Mesendoderm (in vitro differentiated cells): ENCODE measurements around the gene MTMR10.

Source experiments
- DNase-seq: peaks from one replicate; pipeline ENCODE4 v3.0.0; 2013
- H2AK5ac ChIP-seq: 2 replicates; pipeline ENCODE4 v1.6.1; 2013; ENCODE audit warnings: low read length, inconsistent platforms
- H2BK120ac ChIP-seq: 2 replicates; pipeline ENCODE4 v1.6.1; 2013; ENCODE audit warnings: low read depth, mild to moderate bottlenecking, low read length, moderate library complexity, mixed read lengths
- H2BK15ac ChIP-seq: replicated peaks from 2 replicates; pipeline ENCODE4 v1.6.1; 2013; ENCODE audit warnings: low read depth, mild to moderate bottlenecking, moderate library complexity
- H2BK5ac ChIP-seq: 2 replicates; pipeline ENCODE4 v1.6.1; 2013; ENCODE audit warnings: low read length, inconsistent platforms
- H3K18ac ChIP-seq: 2 replicates; pipeline ENCODE4 v1.6.1; 2013; ENCODE audit warnings: mild to moderate bottlenecking, low read length, mixed read lengths
- H3K23ac ChIP-seq: one replicate; pipeline ENCODE4 v1.6.1; 2013; ENCODE audit warnings: low read length
- H3K27ac ChIP-seq: 2 replicates; pipeline ENCODE4 v1.5.1; 2013; ENCODE audit warnings: low read depth, mild to moderate bottlenecking, inconsistent platforms, low read length, moderate library complexity
- H3K27me3 ChIP-seq: 2 replicates; pipeline ENCODE4 v1.6.1; 2013; ENCODE audit warnings: low read length, control low read depth, mild to moderate bottlenecking, inconsistent platforms; ENCODE audit not compliant: insufficient read depth, poor library complexity
- H3K36me3 ChIP-seq: 2 replicates; pipeline ENCODE4 v1.6.1; 2013; ENCODE audit warnings: low read length, inconsistent platforms; ENCODE audit not compliant: control insufficient read depth, insufficient read depth
- H3K4ac ChIP-seq: one replicate; pipeline ENCODE4 v1.6.1; 2013; ENCODE audit warnings: low read depth, mild to moderate bottlenecking, low read length, moderate library complexity
- H3K4me1 ChIP-seq: 2 replicates; pipeline ENCODE4 v1.6.1; 2013; ENCODE audit warnings: low read depth, low read length, inconsistent platforms; ENCODE audit not compliant: control insufficient read depth
- H3K4me2 ChIP-seq: 2 replicates; pipeline ENCODE4 v1.6.1; 2013; ENCODE audit warnings: low read length
- H3K4me3 ChIP-seq: 2 replicates; pipeline ENCODE4 v1.5.1; 2013; ENCODE audit warnings: mild to moderate bottlenecking, low read length
- H3K56ac ChIP-seq: one replicate; pipeline ENCODE4 v1.6.1; 2013; ENCODE audit warnings: low read length
- H3K79me1 ChIP-seq: 2 replicates; pipeline ENCODE4 v1.6.1; 2013; ENCODE audit warnings: low read length, inconsistent platforms
- H3K79me2 ChIP-seq: 2 replicates; pipeline ENCODE4 v1.6.1; 2013; ENCODE audit warnings: mild to moderate bottlenecking, low read length; ENCODE audit not compliant: control insufficient read depth, insufficient read depth
- H3K9ac ChIP-seq: 2 replicates; pipeline ENCODE4 v1.6.1; 2013; ENCODE audit warnings: low read length, inconsistent platforms
- H4K5ac ChIP-seq: one replicate; pipeline ENCODE4 v1.6.1; 2013; ENCODE audit warnings: low read length
- H4K8ac ChIP-seq: one replicate; pipeline ENCODE4 v1.6.1; 2013; ENCODE audit warnings: low read depth, mild to moderate bottlenecking, control low read depth, low read length, moderate library complexity
- WGBS: extraction: QIAGEN DNeasy Blood & Tissue Kit; methylation state at CpG from one replicate; pipeline ENCODE4 v1.1.7; 2013; ENCODE audit warnings: low lambda C conversion rate, missing lambda C conversion rate; ENCODE audit not compliant: insufficient coverage; ENCODE audit errors: extremely low coverage; 5-methylcytosine and 5-hydroxymethylcytosine counted together

Gene MTMR10

GRCh38 chr15:30978328-30978727, 13.1 kb downstream of the MTMR10 start:
- Histone ChIP-seq H3K4me1 (no peaks in the 10 kb centered on the region), H4K8ac (no peak overlapping the region), H3K9ac (no peak overlapping the region), H3K4me3 (no peak overlapping the region), H3K79me1 (peaks cover 5% of the 10 kb centered on the region), H3K79me2 (no peaks in the 10 kb centered on the region), H3K27ac (no peak overlapping the region), H2BK5ac (no peak overlapping the region), H3K36me3 (no peaks in the 10 kb centered on the region), H3K4me2 (no peak overlapping the region), H4K5ac (no peak overlapping the region), H3K56ac (no peak overlapping the region), H3K18ac (no peak overlapping the region), H3K23ac (no peak overlapping the region), H2AK5ac (no peak overlapping the region), H2BK120ac (no peak overlapping the region), H3K27me3 (no peaks in the 10 kb centered on the region), H2BK15ac (no peak overlapping the region), H3K4ac (no peak overlapping the region)
- DNase-seq, result no peak

- no CpG with 5 or more reads among the region's 5 CpGs for WGBS
- no peak overlapping the region for H4K5ac ChIP-seq
- H4K8ac ChIP-seq, result no peak overlapping the region
- H3K18ac ChIP-seq, result no peak overlapping the region
- no peak overlapping the region for H3K27ac ChIP-seq
- H3K56ac ChIP-seq, result no peak overlapping the region
- no peak for DNase-seq
- H3K27me3 ChIP-seq, result no peaks in the 10 kb centered on the region
- no peaks in the 10 kb centered on the region for H3K4me1 ChIP-seq
- H2BK15ac ChIP-seq, result no peak overlapping the region
- H3K4me3 ChIP-seq, result no peak overlapping the region
- H3K4ac ChIP-seq, result no peak overlapping the region
- no peak overlapping the region for H2BK120ac ChIP-seq
- H2BK5ac ChIP-seq, result no peak overlapping the region
- no peak overlapping the region for H3K4me2 ChIP-seq
- H3K9ac ChIP-seq, result no peak overlapping the region
- no peaks in the 10 kb centered on the region for H3K36me3 ChIP-seq
- no peaks in the 10 kb centered on the region for H3K79me2 ChIP-seq
- peaks cover 3% of the 10 kb centered on the region for H3K79me1 ChIP-seq
- H3K23ac ChIP-seq, result no peak overlapping the region
- no peak overlapping the region for H2AK5ac ChIP-seq
Observed at GRCh38 chr15:30974112-30974511, 17.3 kb downstream of the MTMR10 start.

GRCh38 chr15:30973379-30973778, 18.0 kb downstream of the MTMR10 start:
- Histone ChIP-seq H3K27me3 (no peaks in the 10 kb centered on the region), H3K23ac (no peak overlapping the region), H4K8ac (no peak overlapping the region), H3K4ac (no peak overlapping the region), H2BK15ac (no peak overlapping the region), H2AK5ac (no peak overlapping the region), H2BK120ac (no peak overlapping the region), H4K5ac (no peak overlapping the region), H2BK5ac (no peak overlapping the region), H3K56ac (no peak overlapping the region), H3K4me2 (no peak overlapping the region), H3K27ac (no peak overlapping the region), H3K4me1 (no peaks in the 10 kb centered on the region), H3K18ac (no peak overlapping the region), H3K79me2 (no peaks in the 10 kb centered on the region), H3K9ac (no peak overlapping the region), H3K36me3 (no peaks in the 10 kb centered on the region), H3K79me1 (peaks cover 3% of the 10 kb centered on the region), H3K4me3 (no peak overlapping the region)
- no peak for DNase-seq
- no CpG with 5 or more reads among the region's 4 CpGs for WGBS

- no peaks in the 10 kb centered on the region for H3K36me3 ChIP-seq
- H3K56ac ChIP-seq, result no peak overlapping the region
- H3K4me3 ChIP-seq, result no peak overlapping the region
- no peak overlapping the region for H4K8ac ChIP-seq
- H2AK5ac ChIP-seq, result no peak overlapping the region
- H3K27ac ChIP-seq, result no peak overlapping the region
- H3K4me1 ChIP-seq, result no peaks in the 10 kb centered on the region
- no peaks in the 10 kb centered on the region for H3K79me1 ChIP-seq
- no peak overlapping the region for H3K4me2 ChIP-seq
- no CpG with 5 or more reads among the region's 2 CpGs for WGBS
- H2BK15ac ChIP-seq, result no peak overlapping the region
- H2BK120ac ChIP-seq, result no peak overlapping the region
- no peak overlapping the region for H3K4ac ChIP-seq
- H3K9ac ChIP-seq, result no peak overlapping the region
- H2BK5ac ChIP-seq, result no peak overlapping the region
- H3K79me2 ChIP-seq, result no peaks in the 10 kb centered on the region
- H4K5ac ChIP-seq, result no peak overlapping the region
- H3K23ac ChIP-seq, result no peak overlapping the region
- H3K27me3 ChIP-seq, result no peaks in the 10 kb centered on the region
- no peak for DNase-seq
- H3K18ac ChIP-seq, result no peak overlapping the region
Observed at GRCh38 chr15:30969724-30970123, 21.7 kb downstream of the MTMR10 start.

GRCh38 chr15:30963681-30964080, 27.7 kb downstream of the MTMR10 start:
- no CpG with 5 or more reads among the region's 3 CpGs for WGBS
- Histone ChIP-seq H3K36me3 (peaks cover 3% of the 10 kb centered on the region), H2AK5ac (no peak overlapping the region), H3K9ac (no peak overlapping the region), H3K18ac (no peak overlapping the region), H3K4me2 (no peak overlapping the region), H3K4me1 (no peaks in the 10 kb centered on the region), H2BK15ac (no peak overlapping the region), H3K56ac (no peak overlapping the region), H3K4ac (no peak overlapping the region), H3K23ac (no peak overlapping the region), H3K79me2 (no peaks in the 10 kb centered on the region), H3K27ac (no peak overlapping the region), H3K4me3 (no peak overlapping the region), H2BK5ac (no peak overlapping the region), H3K79me1 (no peaks in the 10 kb centered on the region), H3K27me3 (no peaks in the 10 kb centered on the region), H2BK120ac (no peak overlapping the region), H4K8ac (no peak overlapping the region), H4K5ac (no peak overlapping the region)
- DNase-seq, result no peak

GRCh38 chr15:30962659-30963058, 28.8 kb downstream of the MTMR10 start:
- H3K9ac ChIP-seq, result no peak overlapping the region
- no peak overlapping the region for H2BK15ac ChIP-seq
- WGBS, result no CpG with 5 or more reads among the region's 3 CpGs
- DNase-seq, result no peak
- H3K4ac ChIP-seq, result no peak overlapping the region
- H3K27ac ChIP-seq, result no peak overlapping the region
- no peak overlapping the region for H3K18ac ChIP-seq
- no peak overlapping the region for H3K4me3 ChIP-seq
- H3K4me2 ChIP-seq, result no peak overlapping the region
- H3K79me2 ChIP-seq, result no peaks in the 10 kb centered on the region
- H3K79me1 ChIP-seq, result no peaks in the 10 kb centered on the region
- no peak overlapping the region for H2BK120ac ChIP-seq
- H3K23ac ChIP-seq, result no peak overlapping the region
- H3K56ac ChIP-seq, result no peak overlapping the region
- H4K5ac ChIP-seq, result no peak overlapping the region
- H2BK5ac ChIP-seq, result no peak overlapping the region
- H4K8ac ChIP-seq, result no peak overlapping the region
- no peaks in the 10 kb centered on the region for H3K27me3 ChIP-seq
- H3K36me3 ChIP-seq, result peaks cover 3% of the 10 kb centered on the region
- no peak overlapping the region for H2AK5ac ChIP-seq
- no peaks in the 10 kb centered on the region for H3K4me1 ChIP-seq
